Heart left ventricle (tissue), 13 donors: ENCODE results near the gene DGKB.

ENCODE experiments used
- POLR2A ChIP-seq, 2 donors: fragments of 450-650 bp; IDR thresholded peaks; one replicate each; pipeline ENCODE4 v1.6.1; 2017; ENCODE audit warnings: antibody characterized with exemption in 2 of 2, mild to moderate bottlenecking in 2 of 2, moderate library complexity in 2 of 2
- TF ChIP-seq, protein P1 (sequence below), 12 donors: fragments of 200-600 bp; sonication (generic) in 4 of 12; IDR thresholded peaks; one replicate each; pipeline versions ENCODE4 v1.5.0 to v1.8.0; 2018 to 2022; ENCODE audit warnings: antibody characterized with exemption in 12 of 12, mild to moderate bottlenecking in 5 of 12
- donor health status: ischemic (EF 13 %, LVEDD 7.1; RV severe dilation, severe dysfunction).
- donor health status: DM: no; HTN: yes; CAD: no.
- donor health status: DM: no; HTN: no; CAD: no.
- donor health status: ischemic (EF 25% LVEDD 6.9; RV normal size, moderate dysfunction).
- donor health status: ischemic (EF 25% LVEDD 5.7; RV mildly dilated, moderate dysfunction).
- donor health status: ischemic (EF 35%, LVEDD 5.7; RV mildly dilated, moderate dysfunction).
- donor health status: nonischemic (EF 11% LVEDD 7.7; RV severe dilation, severe dysfunction).
- donor health status: DM: yes; HTN: yes; CAD: no.
- donor health status: PGD.
- donor health status: ischemic (EF 29% LVEDD 5.4; RV normal size, mild dysfunction).
- donor health status: nonischemic (EF 23%, LVEDD 6.1; RV moderate dilation, normal function).

DNA sequence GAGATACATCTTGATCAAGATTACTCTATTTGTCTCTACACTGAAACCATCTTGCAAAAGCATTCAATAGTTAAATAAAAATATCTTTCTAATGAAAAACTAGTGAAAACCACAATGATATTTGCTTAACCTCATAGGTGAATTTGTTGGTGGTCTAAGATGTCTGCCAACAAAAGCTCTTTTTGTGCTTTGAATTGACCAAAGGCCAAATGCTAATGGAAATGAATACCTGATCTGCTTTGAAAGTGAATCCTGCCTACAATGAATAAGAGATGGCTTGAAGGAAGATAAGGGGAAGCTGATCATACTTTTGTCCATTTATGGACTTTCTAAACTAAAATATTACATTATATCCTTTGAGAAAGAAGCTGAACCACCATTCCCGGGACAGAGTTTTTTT is 684.2 kb downstream of the DGKB start:
- no peak for TF ChIP-seq POLR2A (IDR thresholded peaks at IDR 0.05)
- TF ChIP-seq, protein P1, sequence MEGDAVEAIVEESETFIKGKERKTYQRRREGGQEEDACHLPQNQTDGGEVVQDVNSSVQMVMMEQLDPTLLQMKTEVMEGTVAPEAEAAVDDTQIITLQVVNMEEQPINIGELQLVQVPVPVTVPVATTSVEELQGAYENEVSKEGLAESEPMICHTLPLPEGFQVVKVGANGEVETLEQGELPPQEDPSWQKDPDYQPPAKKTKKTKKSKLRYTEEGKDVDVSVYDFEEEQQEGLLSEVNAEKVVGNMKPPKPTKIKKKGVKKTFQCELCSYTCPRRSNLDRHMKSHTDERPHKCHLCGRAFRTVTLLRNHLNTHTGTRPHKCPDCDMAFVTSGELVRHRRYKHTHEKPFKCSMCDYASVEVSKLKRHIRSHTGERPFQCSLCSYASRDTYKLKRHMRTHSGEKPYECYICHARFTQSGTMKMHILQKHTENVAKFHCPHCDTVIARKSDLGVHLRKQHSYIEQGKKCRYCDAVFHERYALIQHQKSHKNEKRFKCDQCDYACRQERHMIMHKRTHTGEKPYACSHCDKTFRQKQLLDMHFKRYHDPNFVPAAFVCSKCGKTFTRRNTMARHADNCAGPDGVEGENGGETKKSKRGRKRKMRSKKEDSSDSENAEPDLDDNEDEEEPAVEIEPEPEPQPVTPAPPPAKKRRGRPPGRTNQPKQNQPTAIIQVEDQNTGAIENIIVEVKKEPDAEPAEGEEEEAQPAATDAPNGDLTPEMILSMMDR (IDR thresholded peaks at IDR 0.05) = no peak
